GM23248 (cell line): Measurements from ENCODE around the gene STK24. TPM values are rescaled to one million over a fixed set of nuclear protein-coding genes. Genes with fewer than 3 reads are reported as not detected.
"Not testable (repeated sequence)": the region's sequence is repeated elsewhere in the genome, so short reads cannot be mapped to it uniquely, and the experiment has no call there.

Experiments
- DNase-seq: peaks from one replicate; pipeline ENCODE4 v3.0.0-alpha.2; 2015
- H2AFZ ChIP-seq: fragments of 200-600 bp; sonication (generic); 2 replicates; pipeline ENCODE4 v1.6.1; 2016; ENCODE audit warnings: antibody characterized with exemption
- H3F3A ChIP-seq: fragments of 200-600 bp; sonication (generic); 2 replicates; pipeline ENCODE4 v1.6.1; 2016; ENCODE audit warnings: mild to moderate bottlenecking, antibody characterized with exemption, mixed run types; ENCODE audit not compliant: insufficient read depth
- H3K27ac ChIP-seq: fragments of 200-600 bp; sonication (generic); 2 replicates; pipeline ENCODE4 v1.5.1; 2016; ENCODE audit warnings: mild to moderate bottlenecking
- H3K27me3 ChIP-seq: fragments of 200-600 bp; sonication (generic); replicated peaks from 2 replicates; pipeline ENCODE4 v1.6.1; 2016; ENCODE audit warnings: mild to moderate bottlenecking; ENCODE audit not compliant: insufficient read depth
- H3K36me3 ChIP-seq: fragments of 200-600 bp; sonication (generic); 2 replicates; pipeline ENCODE4 v1.6.1; 2016; ENCODE audit warnings: low read depth, mild to moderate bottlenecking
- H3K4me1 ChIP-seq: fragments of 200-600 bp; sonication (generic); 2 replicates; pipeline ENCODE4 v1.6.1; 2016; ENCODE audit warnings: mild to moderate bottlenecking; ENCODE audit not compliant: insufficient read depth
- H3K4me2 ChIP-seq: fragments of 200-600 bp; sonication (generic); one replicate; pipeline ENCODE4 v1.6.1; 2016; ENCODE audit warnings: mild to moderate bottlenecking; ENCODE audit not compliant: unreplicated experiment
- H3K4me3 ChIP-seq: fragments of 200-600 bp; sonication (generic); 2 replicates; pipeline ENCODE4 v1.5.1; 2016; ENCODE audit warnings: mild to moderate bottlenecking
- H3K79me2 ChIP-seq: fragments of 200-600 bp; sonication (generic); 2 replicates; pipeline ENCODE4 v1.6.1; 2016; ENCODE audit warnings: mild to moderate bottlenecking; ENCODE audit not compliant: insufficient read depth
- H3K9ac ChIP-seq: fragments of 200-600 bp; sonication (generic); 2 replicates; pipeline ENCODE4 v1.6.1; 2016; ENCODE audit warnings: mild to moderate bottlenecking
- H3K9me2 ChIP-seq: fragments of 200-600 bp; sonication (generic); 2 replicates; pipeline ENCODE4 v1.6.1; 2016; ENCODE audit warnings: mixed run types, mild to moderate bottlenecking, moderate library complexity; ENCODE audit not compliant: insufficient read depth
- H3K9me3 ChIP-seq: fragments of 200-600 bp; sonication (generic); one replicate; pipeline ENCODE4 v1.6.1; 2017; ENCODE audit warnings: low read depth
- H4K20me1 ChIP-seq: fragments of 200-600 bp; sonication (generic); 2 replicates; pipeline ENCODE4 v1.6.0; 2016; ENCODE audit not compliant: insufficient read depth
- EZH2 ChIP-seq: fragments of 200-600 bp; sonication (generic); IDR thresholded peaks from 2 replicates; pipeline ENCODE4 v1.6.1; 2018; ENCODE audit warnings: antibody characterized with exemption, mild to moderate bottlenecking; ENCODE audit not compliant: insufficient read depth, poor library complexity, severe bottlenecking
- EZH2phosphoT487 ChIP-seq: fragments of 200-600 bp; sonication (generic); IDR thresholded peaks from 2 replicates; pipeline ENCODE4 v1.6.1; 2018; ENCODE audit warnings: antibody characterized with exemption, moderate library complexity, mild to moderate bottlenecking, low read depth; ENCODE audit not compliant: insufficient read depth
- WGBS, 2 experiments: methylation state at CpG; one replicate each; pipeline ENCODE4 v1.1.6; 2015 to 2017; ENCODE audit warnings: low lambda C conversion rate in 2 of 2, low coverage in 1 of 2; ENCODE audit errors: missing lambda C conversion rate in 2 of 2; 5-methylcytosine and 5-hydroxymethylcytosine counted together
- in situ Hi-C: fragments of 300-500 bp; cut with MboI; formaldehyde crosslinking; loops from 2 replicates; pipeline ENCODE4 v1.15.0; 2020
- polyA plus RNA-seq: library from polyadenylated mRNA; unstranded; fragments of >200 nt; fragmentation: Nextera tagmentation; extraction: Ambion mirVana; gene quantifications from 2 replicates; pipeline ENCODE4 v1.2.1, GENCODE V29; 2016
- total RNA-seq: library from RNA; depleted of rRNA; stranded (reverse); fragments of >200 nt; shearing (Covaris generic); gene quantifications from 2 replicates; pipeline ENCODE4 v1.2.3, GENCODE V29; 2014

STK24 gene
- total and polyA plus RNA-seq, 2 experiments from 2014 or later: 11.1 to 72.4 TPM

- H4K20me1 ChIP-seq: no peaks in the 10 kb centered on the region
- H3F3A ChIP-seq: no peaks in the 10 kb centered on the region
- no peak overlapping the region for H3K27ac ChIP-seq
- TF ChIP-seq EZH2 (no peak), EZH2phosphoT487 (no peak)
- no peaks in the 10 kb centered on the region for H3K9me3 ChIP-seq
- H3K9ac ChIP-seq: no peak overlapping the region
- H3K4me1 ChIP-seq: no peaks in the 10 kb centered on the region
- 0 out of 2 replicates have a peak, but pooled peaks cover 6% of the 10 kb centered on the region for H3K27me3 ChIP-seq
- no peak overlapping the region for H2AFZ ChIP-seq
- H3K4me2 ChIP-seq: no peak overlapping the region
- H3K36me3 ChIP-seq: no peaks in the 10 kb centered on the region
- no peaks in the 10 kb centered on the region for H3K9me2 ChIP-seq
- 72 to 89% methylated on average over 3 of the region's 3 CpGs for WGBS, 2 experiments
- in situ Hi-C loops: no loop called here
- H3K79me2 ChIP-seq: no peaks in the 10 kb centered on the region
- no peak for DNase-seq
- no peak overlapping the region for H3K4me3 ChIP-seq
Observed at GRCh38 chr13:98619556-98619955, 42.6 kb upstream of the STK24 start.

DNA sequence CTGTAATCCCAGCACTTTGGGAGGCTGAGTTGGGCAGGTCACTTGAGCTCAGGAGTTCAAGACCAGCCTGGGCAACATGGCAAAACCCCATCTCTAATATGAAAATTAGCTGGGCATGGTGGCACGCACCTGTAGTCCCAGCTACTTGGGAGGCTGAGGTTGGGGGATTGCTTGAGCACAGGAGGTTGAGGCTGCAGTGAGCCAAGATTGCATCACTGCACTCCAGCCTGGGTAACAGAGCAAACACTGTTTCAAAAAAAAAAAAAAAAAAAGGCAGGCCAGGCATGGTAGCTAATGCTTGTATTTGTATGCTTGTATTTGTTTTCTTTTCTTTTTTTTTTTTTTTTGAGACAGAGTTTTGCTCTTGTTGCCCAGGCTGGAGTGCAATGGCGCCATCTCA is 38.7 kb upstream of the STK24 start:
- H3K27me3 ChIP-seq: not testable (repeated sequence)
- WGBS, 2 experiments: 84 to 86% methylated on average over 2 of the region's 2 CpGs

DNA sequence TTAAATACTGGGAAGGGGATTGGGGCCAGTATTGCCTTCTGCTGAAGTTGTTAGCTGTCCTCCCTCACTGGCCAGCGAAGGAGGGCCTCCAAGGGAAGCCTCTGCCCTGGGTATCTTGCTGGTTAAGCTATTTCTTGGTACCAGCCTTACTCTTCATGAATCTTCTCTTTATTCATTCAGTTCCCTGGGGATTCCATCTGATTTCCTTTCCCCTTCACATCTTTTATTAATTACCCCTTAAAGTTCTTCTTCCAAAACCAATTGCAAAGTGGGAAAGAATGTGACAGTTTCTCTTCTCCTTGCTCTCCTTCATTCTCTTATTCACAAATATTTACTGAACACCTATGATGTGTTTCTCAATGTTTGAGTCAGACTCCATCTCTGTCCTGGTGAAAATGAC is 36.7 kb upstream of the STK24 start:
- Histone ChIP-seq H3K4me3 (no peak overlapping the region), H3K9me2 (no peaks in the 10 kb centered on the region), H4K20me1 (no peaks in the 10 kb centered on the region), H3F3A (no peaks in the 10 kb centered on the region), H3K36me3 (no peaks in the 10 kb centered on the region), H3K27me3 (peaks cover 6% of the 10 kb centered on the region; the same call in 1 of the 2 replicates), H3K4me1 (no peaks in the 10 kb centered on the region), H3K4me2 (no peak overlapping the region), H3K9me3 (no peaks in the 10 kb centered on the region), H2AFZ (no peak overlapping the region), H3K79me2 (no peaks in the 10 kb centered on the region), H3K27ac (no peak overlapping the region), H3K9ac (no peak overlapping the region)
- in situ Hi-C loops: no loop called here
- peak; percentile 30 for DNase-seq
- no peak for TF ChIP-seq EZH2phosphoT487
- no peak for TF ChIP-seq EZH2
- 90 to 95% methylated on average over 1 of the region's 1 CpG for whole genome bisulfite sequencing, 2 experiments

More for the DNA sequence above, 38.7 kb upstream of the STK24 start:
- H3K36me3 ChIP-seq, H4K20me1 ChIP-seq, H3K4me3 ChIP-seq, H3K27ac ChIP-seq, H2AFZ ChIP-seq, H3F3A ChIP-seq, in situ Hi-C loops, H3K79me2 ChIP-seq, H3K9me3 ChIP-seq, H3K9me2 ChIP-seq, H3K4me2 ChIP-seq, H3K4me1 ChIP-seq, H3K9ac ChIP-seq, DNase-seq: not testable (repeated sequence)

- H3K79me2 ChIP-seq: no peaks in the 10 kb centered on the region
- H3K9me2 ChIP-seq: no peaks in the 10 kb centered on the region
- H3F3A ChIP-seq: no peaks in the 10 kb centered on the region
- no peaks in the 10 kb centered on the region for H4K20me1 ChIP-seq
- no peak overlapping the region for H2AFZ ChIP-seq
- peaks cover 3% of the 10 kb centered on the region; the same call in 1 of the 2 replicates for H3K27me3 ChIP-seq
- H3K27ac ChIP-seq: no peak overlapping the region
- H3K36me3 ChIP-seq: no peaks in the 10 kb centered on the region
- no peak for DNase-seq
- in situ Hi-C loops: no loop called here
- WGBS, 2 experiments: 86 to 91% methylated on average over 5 of the region's 5 CpGs
- H3K4me1 ChIP-seq: no peaks in the 10 kb centered on the region
- H3K9ac ChIP-seq: no peak overlapping the region
- H3K4me3 ChIP-seq: no peak overlapping the region
- H3K4me2 ChIP-seq: no peak overlapping the region
- no peaks in the 10 kb centered on the region for H3K9me3 ChIP-seq
- no peak for TF ChIP-seq EZH2
- TF ChIP-seq EZH2phosphoT487: no peak
Observed at GRCh38 chr13:98609756-98610155, 32.8 kb upstream of the STK24 start.

DNA sequence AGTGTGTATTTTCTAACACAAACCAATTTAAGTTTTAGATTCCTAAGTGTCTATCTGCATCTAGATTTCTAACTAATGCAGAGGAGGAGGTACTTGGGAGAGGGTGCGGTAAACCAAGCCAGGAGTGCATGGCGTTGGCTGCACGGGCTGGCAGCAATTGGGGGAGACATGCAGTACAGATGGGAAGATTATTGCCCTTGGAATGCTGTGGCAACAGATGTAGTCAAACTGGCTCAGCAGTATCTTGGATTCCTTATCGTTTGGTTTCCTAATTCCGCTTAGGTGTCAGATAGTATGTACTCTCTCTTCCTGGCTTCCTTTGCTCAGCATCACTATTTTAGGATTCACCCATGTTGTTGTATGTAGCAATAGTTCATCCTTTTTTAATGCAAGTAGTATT is 29.4 kb upstream of the STK24 start:
- no peak overlapping the region for H3K9ac ChIP-seq
- H2AFZ ChIP-seq: no peak overlapping the region
- H3K79me2 ChIP-seq: no peaks in the 10 kb centered on the region
- H3K36me3 ChIP-seq: no peaks in the 10 kb centered on the region
- WGBS, 2 experiments: 4 to 13% methylated on average over 5 of the region's 5 CpGs
- DNase-seq: no peak
- H3K4me3 ChIP-seq: no peak overlapping the region
- no peaks in the 10 kb centered on the region for H3K9me3 ChIP-seq
- H4K20me1 ChIP-seq: no peaks in the 10 kb centered on the region
- H3K4me1 ChIP-seq: no peaks in the 10 kb centered on the region
- H3F3A ChIP-seq: no peaks in the 10 kb centered on the region
- no peak overlapping the region for H3K4me2 ChIP-seq
- in situ Hi-C loops: no loop called here
- 0 out of 2 replicates have a peak, but pooled peaks cover 3% of the 10 kb centered on the region for H3K27me3 ChIP-seq
- TF ChIP-seq EZH2phosphoT487 (no peak), EZH2 (no peak)
- no peak overlapping the region for H3K27ac ChIP-seq
- no peaks in the 10 kb centered on the region for H3K9me2 ChIP-seq
